GM13977 (cell line): Measurements from ENCODE around the gene DSTN.

Experiments used
- DNase-seq: peaks from one replicate; pipeline ENCODE4 v3.0.0; 2012; ENCODE audit warnings: low spot score
- in situ Hi-C: fragments of 300-500 bp; cut with MboI; formaldehyde crosslinking; loops from one replicate; pipeline ENCODE4 v1.12.0; 2022; ENCODE audit warnings: low sequenced_read_pairs, low pct_unique_long_range_greater_than_20kb, mixed read lengths, inconsistent platforms; ENCODE audit not compliant: unreplicated experiment
- TF ChIP-seq, protein P1 (sequence below): IDR thresholded peaks from 2 replicates; pipeline ENCODE4 v1.5.1; 2012; ENCODE audit warnings: mild to moderate bottlenecking, control low read depth; ENCODE audit not compliant: insufficient read depth; ENCODE audit errors: extremely low read depth, missing control alignments

The DSTN gene

DNA sequence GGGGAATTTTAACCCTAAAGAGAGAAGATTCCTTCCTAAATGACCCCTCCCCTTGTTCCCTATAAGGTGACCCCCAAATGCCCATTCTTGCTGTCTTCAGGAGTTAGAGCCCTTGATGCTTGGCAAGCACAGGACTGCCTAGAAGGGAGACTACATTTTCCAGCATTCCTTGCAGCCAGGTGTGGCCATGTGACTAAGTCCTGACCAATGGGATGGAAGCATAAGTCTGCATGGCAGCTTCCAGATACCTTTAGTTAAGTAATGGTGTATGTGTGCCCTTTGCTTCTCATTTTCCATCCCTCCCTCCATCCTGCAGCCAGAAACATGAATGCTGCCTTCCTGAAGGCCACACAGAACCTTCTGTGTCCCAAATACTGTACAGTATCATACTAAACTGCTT lies 44.2 kb upstream of the DSTN start:
- in situ Hi-C loops, result loop anchor here (25.0 kb wide), 1 partner anchor 412 kb away; no protein-coding TSS in a partner anchor
- TF ChIP-seq, protein P1, sequence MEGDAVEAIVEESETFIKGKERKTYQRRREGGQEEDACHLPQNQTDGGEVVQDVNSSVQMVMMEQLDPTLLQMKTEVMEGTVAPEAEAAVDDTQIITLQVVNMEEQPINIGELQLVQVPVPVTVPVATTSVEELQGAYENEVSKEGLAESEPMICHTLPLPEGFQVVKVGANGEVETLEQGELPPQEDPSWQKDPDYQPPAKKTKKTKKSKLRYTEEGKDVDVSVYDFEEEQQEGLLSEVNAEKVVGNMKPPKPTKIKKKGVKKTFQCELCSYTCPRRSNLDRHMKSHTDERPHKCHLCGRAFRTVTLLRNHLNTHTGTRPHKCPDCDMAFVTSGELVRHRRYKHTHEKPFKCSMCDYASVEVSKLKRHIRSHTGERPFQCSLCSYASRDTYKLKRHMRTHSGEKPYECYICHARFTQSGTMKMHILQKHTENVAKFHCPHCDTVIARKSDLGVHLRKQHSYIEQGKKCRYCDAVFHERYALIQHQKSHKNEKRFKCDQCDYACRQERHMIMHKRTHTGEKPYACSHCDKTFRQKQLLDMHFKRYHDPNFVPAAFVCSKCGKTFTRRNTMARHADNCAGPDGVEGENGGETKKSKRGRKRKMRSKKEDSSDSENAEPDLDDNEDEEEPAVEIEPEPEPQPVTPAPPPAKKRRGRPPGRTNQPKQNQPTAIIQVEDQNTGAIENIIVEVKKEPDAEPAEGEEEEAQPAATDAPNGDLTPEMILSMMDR, result no peak
- DNase-seq, result no peak

DNA sequence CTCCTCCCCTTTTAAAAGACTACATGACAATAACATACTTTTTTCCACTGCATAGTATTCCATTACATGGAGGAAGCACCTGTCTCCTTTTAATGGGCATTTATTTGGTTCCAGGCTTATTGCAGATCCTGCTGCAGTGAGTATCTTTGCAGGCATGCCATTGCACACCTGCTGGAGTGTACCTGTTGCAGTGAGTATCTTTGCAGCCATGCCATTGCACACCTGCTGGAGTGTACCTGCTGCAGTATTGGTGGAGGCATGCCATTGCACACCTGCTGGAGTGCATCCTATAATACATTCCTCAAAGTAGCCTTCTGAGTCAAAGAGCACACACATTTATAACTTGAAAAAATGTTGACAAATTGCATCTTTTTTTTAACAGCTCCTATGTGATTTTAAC lies 40.3 kb upstream of the DSTN start:
- TF ChIP-seq, protein P1, result no peak
- in situ Hi-C loops, result loop anchor here (25.0 kb wide), 1 partner anchor 408 kb away; no protein-coding TSS in a partner anchor
- DNase-seq, result no peak

DNA sequence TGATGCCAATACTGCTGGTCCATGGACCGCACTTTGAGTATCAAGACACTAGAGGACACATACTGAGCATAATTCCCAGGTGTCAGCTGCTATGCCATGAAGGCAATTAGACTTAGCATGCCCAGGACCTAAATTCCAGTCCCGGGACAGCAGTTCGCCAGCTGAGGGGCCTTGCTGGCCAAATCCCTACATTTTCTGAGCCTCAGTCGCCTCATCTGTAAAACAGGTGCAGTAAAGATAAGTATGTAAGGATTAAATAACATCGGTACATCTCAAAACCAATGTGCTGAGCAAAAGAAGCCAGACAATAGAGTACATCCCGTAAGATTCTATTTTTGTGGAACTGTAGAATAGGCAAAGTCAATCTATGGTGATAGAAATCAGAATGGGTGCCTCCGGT lies 39.7 kb upstream of the DSTN start:
- no peak for DNase-seq
- in situ Hi-C loops, result loop anchor here (25.0 kb wide), 1 partner anchor 407 kb away; no protein-coding TSS in a partner anchor
- TF ChIP-seq, protein P1, result no peak

DNA sequence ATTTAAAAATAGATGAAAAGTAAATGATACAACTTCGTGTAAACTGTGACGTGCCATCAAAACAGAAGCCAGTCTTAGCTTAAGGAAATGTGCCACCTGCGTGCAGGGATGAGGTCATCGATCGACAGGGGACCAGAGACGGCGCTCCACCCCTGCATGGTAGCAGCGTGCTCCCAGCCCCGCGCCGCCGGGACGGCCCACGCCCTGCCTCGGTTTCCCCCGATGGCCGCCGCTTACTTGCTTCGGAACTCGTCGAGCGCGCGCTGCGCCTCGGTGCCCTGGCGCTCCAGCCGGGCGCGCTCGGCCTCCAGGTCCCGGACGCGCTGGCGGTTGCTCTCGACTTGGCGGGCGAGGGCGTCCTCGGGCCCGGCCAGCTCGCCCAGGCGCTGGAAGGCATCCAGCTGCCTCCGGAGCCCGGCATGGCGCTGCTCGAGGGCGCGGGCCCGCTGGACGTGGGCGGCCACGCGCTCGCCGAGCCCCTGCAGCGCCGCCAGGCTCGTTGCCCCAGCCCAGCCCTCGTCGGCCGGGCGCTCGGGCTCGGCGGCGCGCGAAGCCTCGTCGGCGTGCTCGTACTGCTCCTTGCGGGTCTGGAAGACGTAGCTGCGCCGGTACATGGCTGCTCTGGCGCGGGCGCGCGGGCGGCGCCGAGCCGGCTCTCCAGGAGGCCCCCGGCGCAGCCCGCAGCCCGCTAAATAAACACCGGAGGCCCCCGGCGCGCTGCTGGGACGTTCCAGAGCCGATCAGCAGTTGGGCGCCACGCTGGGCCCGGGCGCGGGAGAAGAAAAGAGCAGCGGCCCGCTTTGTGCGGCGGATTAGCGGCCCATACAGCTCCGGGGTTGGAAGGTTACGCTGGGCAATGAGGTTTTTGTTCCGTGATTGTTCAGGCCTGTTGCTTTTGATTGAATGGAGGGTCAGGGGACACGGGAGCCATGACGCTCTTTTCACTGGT lies 38.9 kb upstream of the DSTN start, which contains the start of gene BFSP1:
TSS of gene BFSP1 (minus strand) at position 664 of the 949 bp plus-strand sequence. CDS start at position 614, 50 bp downstream.
- TF ChIP-seq, protein P1, result no peak
- in situ Hi-C loops, result loop anchor here (25.0 kb wide), 1 partner anchor 406 kb away; no protein-coding TSS in a partner anchor
- peak; percentile 61 for DNase-seq

DNA sequence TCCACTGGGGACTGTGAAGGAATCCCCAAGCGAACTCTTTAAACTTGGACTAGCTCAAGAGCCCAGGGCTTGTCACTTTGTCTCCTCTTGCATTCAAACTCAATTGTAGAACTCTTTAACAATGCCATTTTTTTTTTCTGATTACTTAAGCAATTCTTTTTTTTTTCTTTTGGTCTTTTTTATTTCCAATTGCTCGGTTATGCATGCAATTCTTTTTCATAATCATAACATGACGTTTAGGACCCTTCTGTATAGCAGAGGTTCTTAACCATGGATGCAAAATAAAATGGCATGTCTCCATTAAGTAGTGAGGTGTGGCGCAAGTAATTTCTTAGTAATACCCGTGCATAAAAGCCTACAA lies 38.2 kb upstream of the DSTN start:
- no peak for DNase-seq
- in situ Hi-C loops, result loop anchor here (25.0 kb wide), 1 partner anchor 406 kb away; no protein-coding TSS in a partner anchor
- TF ChIP-seq, protein P1, result no peak

DNA sequence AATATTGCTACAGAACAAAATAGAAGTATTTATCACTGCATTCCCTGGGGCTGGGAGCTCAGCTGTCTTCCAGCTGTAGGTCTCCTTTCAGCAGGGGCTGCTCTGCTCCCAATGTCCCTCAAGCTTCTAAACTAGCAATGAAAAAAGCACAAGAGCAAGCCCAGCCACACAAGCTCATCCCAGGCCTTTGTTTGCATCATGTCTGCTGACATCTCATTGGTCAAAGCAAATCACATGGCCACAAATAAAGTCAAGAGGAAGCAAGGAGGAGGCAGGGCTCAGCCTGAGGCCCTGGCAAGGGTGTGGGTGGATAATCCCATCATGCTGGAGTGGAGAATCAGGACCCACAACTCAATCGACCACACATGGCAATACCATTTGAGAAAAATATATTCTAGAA lies 36.5 kb upstream of the DSTN start:
- TF ChIP-seq, protein P1, result no peak
- DNase-seq, result no peak
- in situ Hi-C loops, result loop anchor here (25.0 kb wide), 1 partner anchor 404 kb away; no protein-coding TSS in a partner anchor
